GM12878 (cell line): ENCODE data around the gene PTPRD. TPM values are rescaled to one million over a fixed set of nuclear protein-coding genes. Genes with fewer than 3 reads are reported as not detected.

ENCODE experiments used
- ATAC-seq: fragments of 200-7000 bp; cut with Tn5 transposase; 3 replicates; pipeline ENCODE4 v1.9.1; 2020; ENCODE audit warnings: mild to moderate bottlenecking, moderate library complexity
- BruUV-seq: library from RNA; stranded (reverse); fragments of 400-500 nt; replicated peaks from 2 replicates; lab custom pipeline; 2021; lab: Mats Ljungman, UMichigan
- CTCF ChIA-PET: fragments of 300-600 bp; sonication (Branson Sonifier 250); formaldehyde crosslinking; extraction: SDS; loops from one replicate; lab custom pipeline; 2021; ENCODE audit warnings: inconsistent platforms; lab: Yijun Ruan, JAX
- POLR2A ChIA-PET: fragments of 350-600 bp; formaldehyde crosslinking; extraction: SDS; loops from one replicate; lab custom pipeline; 2021; ENCODE audit warnings: inconsistent platforms; lab: Charles Lee
- RAD21 ChIA-PET: fragments of 300-600 bp; sonication (Branson Sonifier 250); formaldehyde crosslinking; loops from one replicate; lab custom pipeline; 2023; ENCODE audit warnings: antibody characterized with exemption; ENCODE audit not compliant: unreplicated experiment; lab: Charles Lee
- SMC1A ChIA-PET: fragments of 300-600 bp; sonication (Branson Sonifier 250); formaldehyde crosslinking; loops from one replicate; lab custom pipeline; 2023; ENCODE audit not compliant: unreplicated experiment, uncharacterized antibody; lab: Charles Lee
- DNase-seq: peaks from one replicate; pipeline ENCODE4 v3.0.0-alpha.2; 2011; ENCODE audit warnings: low read depth, low spot score
- FAIRE-seq: peaks from 3 replicates; lab custom pipeline; 2011; peaks lifted over from hg19 to GRCh38; lab: Jason Lieb, UNC
- H2AFZ ChIP-seq: 2 replicates; pipeline ENCODE4 v1.6.0; 2011; ENCODE audit warnings: low read depth, low read length, control low read depth; ENCODE audit not compliant: control insufficient read depth
- H3K27ac ChIP-seq: 2 replicates; pipeline ENCODE4 v1.5.1; 2011; ENCODE audit warnings: control low read depth; ENCODE audit not compliant: control insufficient read depth, insufficient read depth
- H3K27me3 ChIP-seq, 2 experiments: replicated peaks in 1 of 2; 2 replicates each; pipeline versions ENCODE4 v1.6.0 to v1.6.1; 2011; ENCODE audit warnings: low read length in 1 of 2; ENCODE audit not compliant: control insufficient read depth in 2 of 2, insufficient read depth in 2 of 2
- H3K36me3 ChIP-seq, 2 experiments: 2 replicates each; pipeline ENCODE4 v1.5.1; 2011; ENCODE audit warnings: low read length in 1 of 2; ENCODE audit not compliant: control insufficient read depth in 2 of 2, insufficient read depth in 2 of 2
- H3K4me1 ChIP-seq: 2 replicates; pipeline ENCODE4 v1.6.1; 2011; ENCODE audit warnings: mild to moderate bottlenecking, low read length, moderate library complexity, mixed read lengths; ENCODE audit not compliant: control insufficient read depth, insufficient read depth
- H3K4me2 ChIP-seq: 2 replicates; pipeline ENCODE4 v1.6.0; 2011; ENCODE audit warnings: control low read depth; ENCODE audit not compliant: control insufficient read depth, insufficient read depth
- H3K4me3 ChIP-seq: fragments of 200-600 bp; sonication (generic); 2 replicates; pipeline ENCODE4 v1.5.1; 2016
- H3K79me2 ChIP-seq: 2 replicates; pipeline ENCODE4 v1.6.0; 2011; ENCODE audit warnings: low read length; ENCODE audit not compliant: control insufficient read depth, insufficient read depth
- H3K9ac ChIP-seq: 2 replicates; pipeline ENCODE4 v1.8.0; 2011; ENCODE audit warnings: low read length, control low read depth, mixed read lengths; ENCODE audit not compliant: control insufficient read depth, insufficient read depth
- H3K9me3 ChIP-seq: replicated peaks from 3 replicates; pipeline ENCODE4 v1.5.1; 2011; ENCODE audit warnings: mild to moderate bottlenecking, low read length; ENCODE audit not compliant: control insufficient read depth, insufficient read depth
- H4K20me1 ChIP-seq: 2 replicates; pipeline ENCODE4 v1.6.0; 2011; ENCODE audit not compliant: control insufficient read depth, insufficient read depth
- BCLAF1 ChIP-seq: fragments of 450-650 bp; IDR thresholded peaks from 2 replicates; pipeline ENCODE4 v1.6.1; 2017; ENCODE audit warnings: antibody characterized with exemption, mild to moderate bottlenecking, moderate library complexity
- CREM ChIP-seq: IDR thresholded peaks from 2 replicates; pipeline ENCODE4 v1.6.1; 2014; ENCODE audit warnings: antibody characterized with exemption, low read depth
- CUX1 ChIP-seq: IDR thresholded peaks from 2 replicates; pipeline ENCODE4 v1.6.1; 2012; ENCODE audit warnings: improper control_type of control experiment, low read depth, low read length; ENCODE audit not compliant: insufficient replicate concordance
- GATAD2B ChIP-seq: fragments of 450-650 bp; conservative IDR thresholded peaks from 2 replicates; pipeline ENCODE4 v1.6.1; 2017; ENCODE audit warnings: low read depth, mild to moderate bottlenecking, moderate library complexity
- HCFC1 ChIP-seq: fragments of 150-350 bp; IDR thresholded peaks from 2 replicates; pipeline ENCODE4 v1.6.1; 2014; ENCODE audit warnings: low read length
- MEF2A ChIP-seq: IDR thresholded peaks from 2 replicates; pipeline ENCODE4 v1.6.1; 2011; ENCODE audit warnings: low read depth, mild to moderate bottlenecking, low read length, moderate library complexity; ENCODE audit not compliant: insufficient read depth
- PBX3 ChIP-seq: IDR thresholded peaks from 2 replicates; pipeline ENCODE4 v1.6.1; 2011; ENCODE audit warnings: mild to moderate bottlenecking, low read depth, low read length, moderate library complexity; ENCODE audit not compliant: insufficient replicate concordance
- RCOR1 ChIP-seq: conservative IDR thresholded peaks from 2 replicates; pipeline ENCODE4 v1.6.1; 2012; ENCODE audit warnings: low read depth, low read length, improper control_type of control experiment
- STAT1 ChIP-seq: fragments of 450-650 bp; conservative IDR thresholded peaks from 2 replicates; pipeline ENCODE4 v1.6.1; 2014; ENCODE audit warnings: antibody characterized with exemption, mild to moderate bottlenecking
- WGBS: methylation state at CpG from one replicate; pipeline ENCODE4 v1.1.6; 2016; ENCODE audit warnings: low lambda C conversion rate; ENCODE audit not compliant: insufficient replicate concordance, insufficient coverage; ENCODE audit errors: missing lambda C conversion rate; 5-methylcytosine and 5-hydroxymethylcytosine counted together
- in situ Hi-C: fragments of 300-500 bp; cut with MboI; formaldehyde crosslinking; loops from 9 replicates; pipeline ENCODE4 v1.14.3; 2018; ENCODE audit warnings: mixed read lengths
- intact Hi-C: fragments of 100-400 bp; cut with micrococcal nuclease; formaldehyde crosslinking; loops from one replicate; pipeline ENCODE4 v1.14.2; 2022; ENCODE audit not compliant: unreplicated experiment
- polyA plus RNA-seq, 11 experiments: library from polyadenylated mRNA; depleted of rRNA in 4 of 11; unstranded in 6 of 11; stranded (reverse) in 5 of 11; fragments of >200 nt; fragmentation: Nextera tagmentation in 4 of 11; fragmentation: Illumina TruSeq in 1 of 11; extraction: Ambion mirVana in 4 of 11; extraction: Trizol in 1 of 11; gene quantifications; 1 replicate in 1 of 11; 2 replicates in 10 of 11; pipeline versions ENCODE4 v1.2.1 to v1.2.3, GENCODE V29; 2011 to 2016; ENCODE audit warnings: inconsistent platforms in 2 of 11, missing spikeins in 2 of 11, low read depth in 1 of 11
- total RNA-seq, 4 experiments: library from RNA; depleted of rRNA in 3 of 4; stranded (reverse); fragments of >200 nt in 3 of 4; fragmentation: Illumina TruSeq in 1 of 4; extraction: Trizol in 1 of 4; gene quantifications; 2 replicates each; pipeline versions ENCODE4 v1.2.1 to v1.2.3, GENCODE V29; 2013 to 2021

The PTPRD gene
- total and polyA plus RNA-seq, 10 of the 15 experiments (the other 5 are each of a cell fraction or from before 2014, with no cell fraction given): under 0.01 to 0.05 (median 0.01) TPM; not detected in 7

- H3K79me2 ChIP-seq: no peaks in the 10 kb centered on the region
- H3K27ac ChIP-seq: no peak overlapping the region
- H3K4me2 ChIP-seq: no peak overlapping the region
- no TSS peak for BruUV-seq
- no peak overlapping the region for H3K9ac ChIP-seq
- 11% methylated on average over 3 of the region's 3 CpGs for WGBS
- no peaks in the 10 kb centered on the region for H4K20me1 ChIP-seq
- DNase-seq: no peak
- no peak for ATAC-seq
- RAD21 ChIA-PET: no interaction called here
- intact Hi-C loops (no loop called here), in situ Hi-C loops (loop anchor here (25.0 kb wide), 1 partner anchor 1686 kb away; no protein-coding TSS in a partner anchor)
- SMC1A ChIA-PET: no interaction called here
- CTCF ChIA-PET: no interaction called here
- no peak for FAIRE-seq
- POLR2A ChIA-PET: no interaction called here
- H3K36me3 ChIP-seq: no peaks in the 10 kb centered on the region
- H3K4me1 ChIP-seq: no peaks in the 10 kb centered on the region
- H3K27me3 ChIP-seq: no peaks in the 10 kb centered on the region
- no peaks in the 10 kb centered on the region for H3K9me3 ChIP-seq
- H2AFZ ChIP-seq: no peak overlapping the region
- no peak overlapping the region for H3K4me3 ChIP-seq
- TF ChIP-seq HCFC1 (no peak), STAT1 (no peak), CUX1 (no peak), CREM (no peak), PBX3 (no peak), RCOR1 (no peak), GATAD2B (no peak), BCLAF1 (no peak), MEF2A (no peak)
These were observed 1740.0 kb downstream of the PTPRD start for GRCh38 chr9:8872802-8873201.
